Measurements from ENCODE around the gene ECE2.
A peak's percentile ranks its signal among the peaks of the same experiment; 100 is the strongest.
"Not testable (repeated sequence)": the region's sequence is repeated elsewhere in the genome, so short reads cannot be mapped to it uniquely, and the experiment has no call there.

Gene ECE2

DNA sequence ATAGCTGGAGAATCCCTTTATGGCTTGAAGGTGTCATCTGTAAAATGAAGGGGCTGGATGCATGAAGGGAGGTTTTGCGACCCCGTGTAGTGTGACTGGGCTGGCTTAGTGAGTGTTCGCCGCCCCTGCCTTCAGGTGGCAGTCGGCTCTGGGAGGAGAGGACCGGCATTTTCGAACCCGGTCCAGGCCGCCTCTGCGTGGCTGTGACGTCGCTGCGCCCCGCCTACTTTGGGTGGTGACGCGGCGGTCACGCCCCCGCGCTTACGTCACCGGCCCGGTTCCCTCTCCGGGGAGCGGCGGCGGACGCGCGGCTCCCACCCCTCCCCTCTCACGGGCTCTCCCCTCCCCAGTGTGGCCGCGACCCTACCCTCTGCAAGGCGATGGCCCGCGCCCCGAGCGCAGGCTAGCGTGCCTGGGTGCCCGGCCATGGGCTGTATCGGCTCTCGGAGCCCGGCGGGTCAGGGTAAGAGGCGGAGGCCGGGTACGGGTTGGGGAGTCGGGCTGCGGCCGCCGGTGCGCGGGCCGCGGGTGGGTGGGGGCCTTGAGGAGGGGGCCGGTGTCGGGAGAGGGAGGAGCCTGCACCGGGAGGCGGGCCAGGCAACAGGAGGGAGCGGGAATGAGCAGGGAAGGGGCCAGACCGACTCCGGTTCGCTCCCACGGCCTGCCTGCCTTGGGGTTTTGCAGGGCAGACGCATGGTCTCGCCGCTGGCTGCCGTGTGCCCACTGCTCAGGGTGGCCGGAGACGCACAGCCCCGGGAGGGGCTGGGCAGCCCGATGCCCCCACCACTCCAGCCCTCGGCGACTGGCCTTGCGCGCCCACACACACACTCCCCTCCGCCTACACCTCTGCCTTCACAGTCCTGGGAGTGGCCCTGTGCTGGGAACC lies 60.1 kb downstream of the ECE2 start:
- Mint-ChIP-seq H3K27me3 (peaks cover 10% of the 10 kb centered on the region), H3K4me3 (peak overlapping the region; percentile 83), H3K36me3 (peaks cover 32% of the 10 kb centered on the region), H3K27ac (peak overlapping the region; percentile 89), H3K4me1 (peaks cover 42% of the 10 kb centered on the region), H3K9me3 (no peaks in the 10 kb centered on the region)
- DNase-seq, result peak; percentile 90
- CTCF ChIA-PET, result no interaction called here

- Mint-ChIP-seq H3K27ac (peak overlapping the region; percentile 81), H3K4me3 (peak overlapping the region; percentile 83), H3K9me3 (no peaks in the 10 kb centered on the region), H3K27me3 (peaks cover 10% of the 10 kb centered on the region), H3K4me1 (peaks cover 47% of the 10 kb centered on the region), H3K36me3 (peaks cover 25% of the 10 kb centered on the region)
- CTCF ChIA-PET, result interaction anchor here (1.6 kb wide), 1 partner anchor 17 kb away, joined by 7 read pairs; no protein-coding TSS in a partner anchor
- DNase-seq, result no peak
Measured at GRCh38 chr3:184336547-184337398, 61.0 kb downstream of the ECE2 start.

DNA sequence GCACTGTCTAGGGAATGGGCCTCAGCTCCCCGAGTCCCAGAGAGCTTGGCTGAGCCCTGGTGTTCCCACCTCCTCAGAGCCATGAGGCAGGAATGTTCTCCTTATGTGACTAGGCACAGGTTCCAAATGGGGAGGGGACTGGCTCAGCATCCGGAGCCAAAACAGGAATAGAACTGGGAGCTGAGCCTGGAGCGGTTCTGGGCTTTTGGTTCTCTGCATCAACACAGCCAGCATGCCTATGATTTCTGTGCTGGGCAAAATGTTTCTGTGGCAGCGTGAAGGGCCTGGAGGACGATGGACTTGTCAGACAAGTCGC lies 61.5 kb downstream of the ECE2 start, which contains the start of gene FAM131A:
FAM131A (plus strand) TSS at position 202 of the 316 bp plus-strand sequence; CDS start at position 233, 31 bp downstream.
- H3K4me3 Mint-ChIP-seq, result peak within 1 kb of the TSS; percentile 83
- H3K27ac Mint-ChIP-seq, result peak within 1 kb of the TSS; percentile 81
- peaks cover 46% of the 10 kb centered on the region for H3K4me1 Mint-ChIP-seq
- no peaks in the 10 kb centered on the region for H3K9me3 Mint-ChIP-seq
- no peak for DNase-seq
- CTCF ChIA-PET, result interaction anchor here (1.6 kb wide), 1 partner anchor 17 kb away, joined by 7 read pairs; no protein-coding TSS in a partner anchor
- H3K27me3 Mint-ChIP-seq, result peaks cover 10% of the 10 kb centered on the region
- peaks cover 21% of the 10 kb centered on the region for H3K36me3 Mint-ChIP-seq

DNA sequence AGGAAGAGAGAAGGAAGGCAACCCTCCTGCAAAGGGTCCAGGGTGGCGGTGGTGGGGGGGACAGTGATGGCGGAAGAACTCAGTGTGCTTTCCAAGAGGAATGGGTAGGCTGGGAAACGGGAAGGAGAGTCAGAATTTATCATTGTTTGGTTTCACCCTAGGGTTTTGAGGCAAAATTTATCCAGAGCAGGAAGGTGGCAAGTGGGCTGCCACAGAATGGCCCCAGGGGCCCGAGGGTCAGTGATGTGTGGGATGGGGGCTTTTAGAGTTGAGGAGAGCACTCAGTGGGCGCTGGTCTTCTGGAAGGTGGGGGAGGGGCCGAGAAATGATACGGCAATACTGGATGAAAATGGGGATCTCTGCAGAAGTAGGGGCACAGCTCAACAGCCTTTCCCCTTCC lies 62.2 kb downstream of the ECE2 start:
- Mint-ChIP-seq H3K9me3 (no peaks in the 10 kb centered on the region), H3K27me3 (peaks cover 10% of the 10 kb centered on the region), H3K4me1 (peaks cover 43% of the 10 kb centered on the region), H3K4me3 (no peak overlapping the region), H3K36me3 (peaks cover 14% of the 10 kb centered on the region), H3K27ac (no peak overlapping the region)
- no peak for DNase-seq
- CTCF ChIA-PET, result interaction anchor here (1.6 kb wide), 1 partner anchor 16 kb away, joined by 7 read pairs; no protein-coding TSS in a partner anchor

DNA sequence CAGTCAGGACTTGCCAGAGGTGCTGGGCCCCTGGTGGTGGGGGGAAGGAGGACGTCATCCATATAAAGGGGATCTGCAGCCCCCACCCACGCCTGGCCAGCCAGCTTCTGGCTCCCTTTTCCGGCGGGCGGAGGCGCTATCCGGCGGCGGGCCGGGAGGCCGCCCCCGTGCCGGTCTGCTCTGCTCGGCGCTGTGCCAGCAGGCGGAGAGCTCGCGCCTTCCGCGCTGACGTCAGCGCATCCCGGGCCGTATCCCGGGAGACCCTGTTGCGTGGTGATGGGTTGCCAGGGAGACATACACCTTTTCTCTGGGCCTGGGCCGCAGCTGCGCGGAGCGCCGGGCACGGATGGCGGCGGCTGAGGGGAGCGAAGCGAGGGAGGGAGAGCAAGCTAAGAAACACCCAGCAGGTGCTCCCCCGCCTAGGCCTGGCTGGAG lies 62.7 kb downstream of the ECE2 start:
- Mint-ChIP-seq H3K27ac (no peak overlapping the region), H3K36me3 (peaks cover 9% of the 10 kb centered on the region), H3K9me3 (no peaks in the 10 kb centered on the region), H3K4me3 (no peak overlapping the region), H3K27me3 (peaks cover 10% of the 10 kb centered on the region), H3K4me1 (peaks cover 42% of the 10 kb centered on the region)
- CTCF ChIA-PET, result no interaction called here
- DNase-seq, result no peak

GRCh38 chr3:184339001-184339400 lies 63.2 kb downstream of the ECE2 start:
- CTCF ChIA-PET, result interaction anchor here (0.8 kb wide), 1 partner anchor 15 kb away, joined by 3 read pairs; no protein-coding TSS in a partner anchor
- DNase-seq, result no peak
- Mint-ChIP-seq H3K36me3 (peaks cover 4% of the 10 kb centered on the region), H3K27ac (no peak overlapping the region), H3K4me1 (peaks cover 37% of the 10 kb centered on the region), H3K27me3 (peaks cover 10% of the 10 kb centered on the region), H3K4me3 (no peak overlapping the region), H3K9me3 (no peaks in the 10 kb centered on the region)

DNA sequence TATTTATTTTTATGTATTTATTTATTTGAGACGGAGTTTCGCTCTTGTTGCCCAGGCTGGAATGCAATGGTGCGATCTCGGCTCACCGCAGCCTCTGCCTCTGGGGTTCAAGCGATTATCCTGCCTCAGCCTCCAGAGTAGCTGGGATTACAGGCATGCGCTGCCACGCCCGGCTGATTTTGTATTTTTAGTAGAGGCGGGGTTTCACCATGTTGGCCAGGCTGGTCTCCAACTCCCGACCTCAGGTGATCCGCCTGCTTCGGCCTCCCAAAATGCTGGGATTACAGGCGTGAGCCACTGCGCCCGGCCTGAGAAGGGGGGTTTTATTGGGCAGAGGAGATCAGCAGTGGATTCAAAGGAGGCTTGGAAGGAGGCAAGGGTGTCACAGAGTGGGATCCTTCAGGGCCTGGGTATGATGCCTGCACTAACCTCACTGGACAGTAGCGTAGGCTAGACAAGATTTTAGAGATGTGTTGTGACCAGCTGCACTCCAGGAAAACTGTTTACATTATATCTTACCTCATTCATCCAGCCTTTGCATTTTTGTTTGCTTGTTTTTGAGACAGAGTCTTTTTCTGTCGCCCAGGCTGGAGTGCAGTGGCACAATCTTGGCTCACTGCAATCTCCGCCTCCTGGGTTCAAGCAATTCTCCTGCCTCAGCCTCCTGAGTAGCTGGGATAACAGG lies 63.8 kb downstream of the ECE2 start:
- H3K27me3 Mint-ChIP-seq, result peaks cover 10% of the 10 kb centered on the region
- H3K4me3 Mint-ChIP-seq, H3K27ac Mint-ChIP-seq, H3K36me3 Mint-ChIP-seq, H3K9me3 Mint-ChIP-seq, DNase-seq: not testable (repeated sequence)
- H3K4me1 Mint-ChIP-seq, result peaks cover 32% of the 10 kb centered on the region
- CTCF ChIA-PET, result interaction anchor here (0.8 kb wide), 1 partner anchor 14 kb away, joined by 3 read pairs; no protein-coding TSS in a partner anchor

DNA sequence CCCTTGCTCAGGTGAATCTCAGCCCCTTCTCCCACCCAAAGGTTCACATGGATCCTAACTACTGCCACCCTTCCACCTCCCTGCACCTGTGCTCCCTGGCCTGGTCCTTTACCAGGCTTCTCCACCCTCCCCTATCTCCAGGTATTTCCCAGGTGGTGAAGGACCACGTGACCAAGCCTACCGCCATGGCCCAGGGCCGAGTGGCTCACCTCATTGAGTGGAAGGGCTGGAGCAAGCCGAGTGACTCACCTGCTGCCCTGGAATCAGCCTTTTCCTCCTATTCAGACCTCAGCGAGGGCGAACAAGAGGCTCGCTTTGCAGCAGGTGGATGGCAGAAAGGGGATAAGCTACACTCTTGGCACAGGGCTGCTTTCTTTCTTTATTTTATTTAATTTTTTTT lies 66.1 kb downstream of the ECE2 start:
- Mint-ChIP-seq H3K27me3 (peaks cover 10% of the 10 kb centered on the region), H3K4me1 (peaks cover 19% of the 10 kb centered on the region), H3K9me3 (no peaks in the 10 kb centered on the region), H3K4me3 (no peak overlapping the region), H3K27ac (no peak overlapping the region), H3K36me3 (no peaks in the 10 kb centered on the region)
- CTCF ChIA-PET, result no interaction called here
- no peak for DNase-seq

Data from activated naive CD4-positive, alpha-beta T cell treated with anti-CD3 and anti-CD28 coated beads, Interleukin-2, amount 10 ng/mL, durations not matched to agents 7 days and 5 days (primary cell).